ENCODE measurements around the gene NOL12.
A peak's percentile ranks its signal among the peaks of the same experiment; 100 is the strongest.
"Not testable (repeated sequence)": the region's sequence is repeated elsewhere in the genome, so short reads cannot be mapped to it uniquely, and the experiment has no call there.

Gene NOL12

GRCh38 chr22:37647317-37647716 is 38.8 kb upstream of the NOL12 start:
- Histone ChIP-seq H3K4me1 (ENCODE audit: control insufficient read depth, insufficient read depth, low read length, poor library complexity, severe bottlenecking) (peaks cover 15% of the 10 kb centered on the region), H3K4me3 (ENCODE audit: insufficient read depth, low read depth, low read length, poor library complexity, severe bottlenecking) (no peak overlapping the region), H3K27me3 (replicated peaks; ENCODE audit: control insufficient read depth, insufficient read depth, low read length, poor library complexity, severe bottlenecking) (no peaks in the 10 kb centered on the region), H3K27ac (ENCODE audit: insufficient read depth, low read length, poor library complexity, severe bottlenecking) (no peak overlapping the region), H3K9me3 (ENCODE audit: control insufficient read depth, low read length) (no peaks in the 10 kb centered on the region), H3K36me3 (ENCODE audit: control insufficient read depth, insufficient read depth, low read length) (peaks cover 93% of the 10 kb centered on the region)
- no peak for DNase-seq

- Histone ChIP-seq H3K27ac (ENCODE audit: insufficient read depth, low read length, poor library complexity, severe bottlenecking) (no peak overlapping the region), H3K9me3 (ENCODE audit: control insufficient read depth, low read length) (no peaks in the 10 kb centered on the region), H3K36me3 (ENCODE audit: control insufficient read depth, insufficient read depth, low read length) (peaks cover 91% of the 10 kb centered on the region), H3K4me1 (ENCODE audit: control insufficient read depth, insufficient read depth, low read length, poor library complexity, severe bottlenecking) (peaks cover 10% of the 10 kb centered on the region), H3K27me3 (replicated peaks; ENCODE audit: control insufficient read depth, insufficient read depth, low read length, poor library complexity, severe bottlenecking) (no peaks in the 10 kb centered on the region), H3K4me3 (ENCODE audit: insufficient read depth, low read depth, low read length, poor library complexity, severe bottlenecking) (no peak overlapping the region)
- DNase-seq, result no peak
These were observed 38.2 kb upstream of the NOL12 start for GRCh38 chr22:37647928-37648327.

- no peak for DNase-seq
- no peak overlapping the region for H3K4me3 ChIP-seq (ENCODE audit: insufficient read depth, low read depth, low read length, poor library complexity, severe bottlenecking)
- H3K9me3 ChIP-seq (ENCODE audit: control insufficient read depth, low read length), result no peaks in the 10 kb centered on the region
- no peak overlapping the region for H3K27ac ChIP-seq (ENCODE audit: insufficient read depth, low read length, poor library complexity, severe bottlenecking)
- H3K27me3 ChIP-seq (replicated peaks; ENCODE audit: control insufficient read depth, insufficient read depth, low read length, poor library complexity, severe bottlenecking), result no peaks in the 10 kb centered on the region
- no peaks in the 10 kb centered on the region for H3K4me1 ChIP-seq (ENCODE audit: control insufficient read depth, insufficient read depth, low read length, poor library complexity, severe bottlenecking)
- H3K36me3 ChIP-seq (ENCODE audit: control insufficient read depth, insufficient read depth, low read length), result peaks cover 76% of the 10 kb centered on the region
These were observed 35.5 kb upstream of the NOL12 start for GRCh38 chr22:37650463-37651136.

- Histone ChIP-seq H3K4me1 (ENCODE audit: control insufficient read depth, insufficient read depth, low read length, poor library complexity, severe bottlenecking) (peaks cover 13% of the 10 kb centered on the region), H3K27me3 (replicated peaks; ENCODE audit: control insufficient read depth, insufficient read depth, low read length, poor library complexity, severe bottlenecking) (no peaks in the 10 kb centered on the region), H3K9me3 (ENCODE audit: control insufficient read depth, low read length) (no peaks in the 10 kb centered on the region), H3K36me3 (ENCODE audit: control insufficient read depth, insufficient read depth, low read length) (peaks cover 40% of the 10 kb centered on the region), H3K27ac (ENCODE audit: insufficient read depth, low read length, poor library complexity, severe bottlenecking) (no peak overlapping the region), H3K4me3 (ENCODE audit: insufficient read depth, low read depth, low read length, poor library complexity, severe bottlenecking) (no peak overlapping the region)
- no peak for DNase-seq
These were observed 31.4 kb upstream of the NOL12 start for GRCh38 chr22:37654563-37655251.

- no peak overlapping the region for H3K4me3 ChIP-seq (ENCODE audit: insufficient read depth, low read depth, low read length, poor library complexity, severe bottlenecking)
- peaks cover 18% of the 10 kb centered on the region for H3K4me1 ChIP-seq (ENCODE audit: control insufficient read depth, insufficient read depth, low read length, poor library complexity, severe bottlenecking)
- no peak overlapping the region for H3K27ac ChIP-seq (ENCODE audit: insufficient read depth, low read length, poor library complexity, severe bottlenecking)
- no peak for DNase-seq
- H3K27me3 ChIP-seq (replicated peaks; ENCODE audit: control insufficient read depth, insufficient read depth, low read length, poor library complexity, severe bottlenecking), result no peaks in the 10 kb centered on the region
- peaks cover 35% of the 10 kb centered on the region for H3K36me3 ChIP-seq (ENCODE audit: control insufficient read depth, insufficient read depth, low read length)
- H3K9me3 ChIP-seq (ENCODE audit: control insufficient read depth, low read length), result no peaks in the 10 kb centered on the region
These were observed 30.9 kb upstream of the NOL12 start for GRCh38 chr22:37655252-37655563.

GRCh38 chr22:37656583-37656982 is 29.6 kb upstream of the NOL12 start:
- not testable (repeated sequence) for H3K27me3 ChIP-seq (replicated peaks; ENCODE audit: control insufficient read depth, insufficient read depth, low read length, poor library complexity, severe bottlenecking); H3K4me3 ChIP-seq (ENCODE audit: insufficient read depth, low read depth, low read length, poor library complexity, severe bottlenecking); H3K27ac ChIP-seq (ENCODE audit: insufficient read depth, low read length, poor library complexity, severe bottlenecking); DNase-seq; H3K9me3 ChIP-seq (ENCODE audit: control insufficient read depth, low read length)
- Histone ChIP-seq H3K4me1 (ENCODE audit: control insufficient read depth, insufficient read depth, low read length, poor library complexity, severe bottlenecking) (peaks cover 21% of the 10 kb centered on the region), H3K36me3 (ENCODE audit: control insufficient read depth, insufficient read depth, low read length) (peaks cover 21% of the 10 kb centered on the region)

GRCh38 chr22:37657590-37658132 is 28.5 kb upstream of the NOL12 start:
- H3K27me3 ChIP-seq (replicated peaks; ENCODE audit: control insufficient read depth, insufficient read depth, low read length, poor library complexity, severe bottlenecking), result no peaks in the 10 kb centered on the region
- peaks cover 21% of the 10 kb centered on the region for H3K4me1 ChIP-seq (ENCODE audit: control insufficient read depth, insufficient read depth, low read length, poor library complexity, severe bottlenecking)
- peak overlapping the region; percentile 54 for H3K27ac ChIP-seq (ENCODE audit: insufficient read depth, low read length, poor library complexity, severe bottlenecking)
- DNase-seq, result no peak
- H3K36me3 ChIP-seq (ENCODE audit: control insufficient read depth, insufficient read depth, low read length), result peaks cover 13% of the 10 kb centered on the region
- peak overlapping the region; percentile 4 for H3K4me3 ChIP-seq (ENCODE audit: insufficient read depth, low read depth, low read length, poor library complexity, severe bottlenecking)
- H3K9me3 ChIP-seq (ENCODE audit: control insufficient read depth, low read length), result no peaks in the 10 kb centered on the region

GRCh38 chr22:37658133-37659065 is 27.7 kb upstream of the NOL12 start, which contains the start of gene PDXP:
TSS of gene PDXP (plus strand) at chr22:37658723. CDS start at chr22:37658783, 60 bp downstream.
- peak within 1 kb of the TSS; percentile 46 for H3K4me3 ChIP-seq (ENCODE audit: insufficient read depth, low read depth, low read length, poor library complexity, severe bottlenecking)

GRCh38 chr22:37659066-37659896 is 26.9 kb upstream of the NOL12 start:
- Histone ChIP-seq H3K27me3 (replicated peaks; ENCODE audit: control insufficient read depth, insufficient read depth, low read length, poor library complexity, severe bottlenecking) (no peaks in the 10 kb centered on the region), H3K27ac (ENCODE audit: insufficient read depth, low read length, poor library complexity, severe bottlenecking) (no peak overlapping the region), H3K4me1 (ENCODE audit: control insufficient read depth, insufficient read depth, low read length, poor library complexity, severe bottlenecking) (peaks cover 21% of the 10 kb centered on the region), H3K9me3 (ENCODE audit: control insufficient read depth, low read length) (no peaks in the 10 kb centered on the region), H3K36me3 (ENCODE audit: control insufficient read depth, insufficient read depth, low read length) (no peaks in the 10 kb centered on the region), H3K4me3 (ENCODE audit: insufficient read depth, low read depth, low read length, poor library complexity, severe bottlenecking) (peak overlapping the region; percentile 46)
- no peak for DNase-seq

More at GRCh38 chr22:37658133-37659065, 27.7 kb upstream of the NOL12 start, which contains the start of gene PDXP:
- Histone ChIP-seq H3K4me1 (ENCODE audit: control insufficient read depth, insufficient read depth, low read length, poor library complexity, severe bottlenecking) (peaks cover 21% of the 10 kb centered on the region), H3K36me3 (ENCODE audit: control insufficient read depth, insufficient read depth, low read length) (peaks cover 7% of the 10 kb centered on the region), H3K27me3 (replicated peaks; ENCODE audit: control insufficient read depth, insufficient read depth, low read length, poor library complexity, severe bottlenecking) (no peaks in the 10 kb centered on the region), H3K27ac (ENCODE audit: insufficient read depth, low read length, poor library complexity, severe bottlenecking) (peak within 1 kb of the TSS; percentile 54), H3K9me3 (ENCODE audit: control insufficient read depth, low read length) (no peaks in the 10 kb centered on the region)
- DNase-seq, result peak; percentile 95 to 96 (median 95)

All from effector memory CD4-positive, alpha-beta T cell (primary cell).